Measurements from ENCODE around the gene KIF1A. TPM values are rescaled to one million over a fixed set of nuclear protein-coding genes. Genes with fewer than 3 reads are reported as not detected.

The KIF1A gene
- total and polyA plus RNA-seq, 2 of the 13 experiments (the other 11 are each of a cell fraction or from before 2014, with no cell fraction given), result 0.01 TPM; not detected in 1

GRCh38 chr2:240857039-240858008, 37.3 kb upstream of the KIF1A start (continued):
- peak; percentile 95 for TF ChIP-seq MYPOP (CRISPR knock-in tag; IDR thresholded peaks at IDR 0.05)
- TF ChIP-seq ZNF724P (CRISPR knock-in tag; IDR thresholded peaks at IDR 0.05; ENCODE audit: borderline replicate concordance), result peak; percentile 99
- TF ChIP-seq IKZF4 (CRISPR knock-in tag; IDR thresholded peaks at IDR 0.05; ENCODE audit: borderline replicate concordance, low read depth, not compliant biosample characterization), result peak; percentile 94
- TF ChIP-seq HNF4G (IDR thresholded peaks at IDR 0.05; ENCODE audit: borderline replicate concordance, low read depth, low read length), result peak; percentile 97
- peak; percentile 99 for TF ChIP-seq HNF4G (CRISPR knock-in tag; IDR thresholded peaks at IDR 0.05; ENCODE audit: borderline replicate concordance, low read depth)
- TF ChIP-seq ZNF383 (CRISPR knock-in tag; IDR thresholded peaks at IDR 0.05; ENCODE audit: borderline replicate concordance), result no peak; the same call in 1 of the 2 replicates
- TF ChIP-seq GATA4 (IDR thresholded peaks at IDR 0.05; ENCODE audit: borderline replicate concordance, low read depth), result peak; percentile 47; the same call in 1 of the 2 replicates
- TF ChIP-seq ZSCAN20 (CRISPR knock-in tag; IDR thresholded peaks at IDR 0.05; ENCODE audit: borderline replicate concordance), result 0 out of 2 replicates have a peak, but pooled peaks have one; percentile 61
- peak; percentile 98 for TF ChIP-seq ZSCAN9 (CRISPR knock-in tag; IDR thresholded peaks at IDR 0.05; ENCODE audit: borderline replicate concordance)
- peak; percentile 99; the same call in 1 of the 2 replicates for TF ChIP-seq ZNF235 (CRISPR knock-in tag; IDR thresholded peaks at IDR 0.05; ENCODE audit: borderline replicate concordance)
- TF ChIP-seq ZFP41 (CRISPR knock-in tag; IDR thresholded peaks at IDR 0.05; ENCODE audit: borderline replicate concordance), result peak; percentile 97; the same call in 1 of the 2 replicates
- TF ChIP-seq FOXA1 (IDR thresholded peaks at IDR 0.05), result no peak
- TF ChIP-seq FOXA1 (CRISPR knock-in tag; IDR thresholded peaks at IDR 0.05), result peak; percentile 76
- TF ChIP-seq HNF4A (CRISPR knock-in tag; IDR thresholded peaks at IDR 0.05), result peak; percentile 100
- TF ChIP-seq ZBTB8A (CRISPR knock-in tag; IDR thresholded peaks at IDR 0.05; ENCODE audit: borderline replicate concordance, low read depth), result peak; percentile 92; the same call in 1 of the 2 replicates
- TF ChIP-seq ZNF670 (CRISPR knock-in tag; IDR thresholded peaks at IDR 0.05; ENCODE audit: borderline replicate concordance), result peak; percentile 99
- TF ChIP-seq FOSL2 (CRISPR knock-in tag; IDR thresholded peaks at IDR 0.05), result peak; percentile 71
- peak; percentile 89 for TF ChIP-seq ISL2 (CRISPR knock-in tag; IDR thresholded peaks at IDR 0.05)
- TF ChIP-seq EHMT2 (IDR thresholded peaks at IDR 0.05; ENCODE audit: borderline replicate concordance, low read depth, low read length), result peak; percentile 89
- TF ChIP-seq HIC2 (CRISPR knock-in tag; IDR thresholded peaks at IDR 0.05; ENCODE audit: low read depth), result peak; percentile 99
- peak; percentile 96 for TF ChIP-seq ZNF616 (CRISPR knock-in tag; IDR thresholded peaks at IDR 0.05; ENCODE audit: low read depth)
- peak; percentile 99 for TF ChIP-seq HDAC2 (CRISPR knock-in tag; IDR thresholded peaks at IDR 0.05)
- peak; percentile 86 for TF ChIP-seq HMG20A (CRISPR knock-in tag; IDR thresholded peaks at IDR 0.05; ENCODE audit: borderline replicate concordance)
- peak; percentile 99 for TF ChIP-seq SALL1 (CRISPR knock-in tag; IDR thresholded peaks at IDR 0.05)
- peak; percentile 85; the same call in 1 of the 2 replicates for TF ChIP-seq CHD4 (IDR thresholded peaks at IDR 0.05; ENCODE audit: borderline replicate concordance, low read length)
